ENCODE measurements around the gene MFSD6. TPM values are rescaled to one million over a fixed set of nuclear protein-coding genes. Genes with fewer than 3 reads are reported as not detected.

Gene MFSD6
- total and polyA plus RNA-seq, 2 of the 8 experiments (the other 6 are each of a cell fraction or from before 2014, with no cell fraction given): 1.8 to 5.1 TPM

- H4K8ac ChIP-seq (ENCODE audit: extremely low read depth, insufficient read depth, low read length): no peak overlapping the region
- H2BK5ac ChIP-seq (ENCODE audit: low read depth, low read length): no peak overlapping the region
- WGBS, 2 experiments (ENCODE audit: extremely low coverage in 1 of 2, insufficient coverage in 1 of 2, insufficient read length in 1 of 2, insufficient replicate concordance in 2 of 2, low coverage in 1 of 2, low lambda C conversion rate in 2 of 2, missing lambda C conversion rate in 1 of 2): 86% methylated on average over 8 of the region's 8 CpGs; no CpG with 5 or more reads in 1 of the 2 experiments
- H3K23me2 ChIP-seq (ENCODE audit: low read depth, low read length): no peaks in the 10 kb centered on the region
- no peak overlapping the region for H2BK20ac ChIP-seq (ENCODE audit: low read length)
- no peak overlapping the region for H3K4me2 ChIP-seq (ENCODE audit: insufficient read depth in 1 of 2, low read depth in 2 of 2, low read length in 2 of 2)
- H4K20me1 ChIP-seq (replicated peaks in 1 of 2; ENCODE audit: control insufficient read depth in 1 of 2, insufficient read depth in 2 of 2, low read length in 2 of 2): no peaks in the 10 kb centered on the region
- DNase-seq (ENCODE audit: low read depth in 1 of 2, low spot score in 2 of 2) (no peak), FAIRE-seq (no peak)
- no peaks in the 10 kb centered on the region for H3K27me3 ChIP-seq (replicated peaks in 1 of 4; ENCODE audit: control insufficient read depth in 3 of 4, extremely low read depth in 1 of 4, insufficient read depth in 3 of 4, low read length in 3 of 4)
- H3K9me3 ChIP-seq (ENCODE audit: insufficient read depth in 2 of 2, low read depth in 1 of 2, low read length in 1 of 2): no peaks in the 10 kb centered on the region
- H3K9ac ChIP-seq (replicated peaks in 1 of 4; ENCODE audit: extremely low read depth in 1 of 4, low read depth in 3 of 4, low read length in 3 of 4): no peak overlapping the region
- POLR2A ChIA-PET (ENCODE audit: partially characterized antibody): no interaction called here
- H3K23ac ChIP-seq (ENCODE audit: insufficient read length): no peak overlapping the region
- H3K4ac ChIP-seq (replicated peaks; ENCODE audit: insufficient read length, low read depth, low read length): no peak overlapping the region
- H3K4me1 ChIP-seq (replicated peaks in 1 of 4; ENCODE audit: control insufficient read depth in 3 of 4, insufficient read depth in 4 of 4, low read length in 3 of 4): no peaks in the 10 kb centered on the region
- no peak overlapping the region for H2BK120ac ChIP-seq (replicated peaks; ENCODE audit: low read depth, low read length)
- H2BK12ac ChIP-seq (ENCODE audit: low read depth, low read length): no peak overlapping the region
- H4K5ac ChIP-seq (ENCODE audit: insufficient read length, low read depth, low read length): no peak overlapping the region
- H3K4me3 ChIP-seq (ENCODE audit: extremely low read depth in 1 of 4, insufficient read depth in 2 of 4, low read depth in 3 of 4, low read length in 4 of 4): no peak overlapping the region
- H3K79me1 ChIP-seq (ENCODE audit: low read depth, low read length): no peaks in the 10 kb centered on the region
- no peak overlapping the region for H3K27ac ChIP-seq (ENCODE audit: low read depth, low read length)
- no peak overlapping the region for H2AK5ac ChIP-seq (ENCODE audit: low read depth, low read length)
- no peak overlapping the region for H2BK15ac ChIP-seq (ENCODE audit: low read length)
- no peak overlapping the region for H3K18ac ChIP-seq (ENCODE audit: extremely low read depth, low read length)
- H3K79me2 ChIP-seq (ENCODE audit: control insufficient read depth in 1 of 2, insufficient read depth in 2 of 2, low read length in 2 of 2): no peaks in the 10 kb centered on the region
- H3K56ac ChIP-seq (replicated peaks; ENCODE audit: insufficient read length, low read depth, low read length): no peak overlapping the region
- H4K91ac ChIP-seq (replicated peaks; ENCODE audit: insufficient read length, low read length): no peak overlapping the region
- CTCF ChIA-PET (ENCODE audit: partially characterized antibody): interaction anchor here (1.4 kb wide), 1 partner anchor 8 kb away, joined by 4 read pairs; no protein-coding TSS in a partner anchor
- H3K14ac ChIP-seq (ENCODE audit: insufficient read length): no peak overlapping the region
- no peaks in the 10 kb centered on the region for H3K36me3 ChIP-seq (ENCODE audit: control insufficient read depth in 2 of 4, insufficient read depth in 4 of 4, low read length in 3 of 4)
- no peak overlapping the region for H2AFZ ChIP-seq (ENCODE audit: low read length)
- no peak for TF ChIP-seq JUN (IDR thresholded peaks at IDR 0.05; ENCODE audit: low read depth, low read length)
- no peak for TF ChIP-seq HDAC2 (IDR thresholded peaks at IDR 0.05; ENCODE audit: borderline replicate concordance in 1 of 2, low read depth in 2 of 2, low read length in 2 of 2)
- no peak for TF ChIP-seq NRF1 (IDR thresholded peaks at IDR 0.05; ENCODE audit: low read depth, low read length)
- TF ChIP-seq RFX5 (IDR thresholded peaks at IDR 0.05; ENCODE audit: borderline replicate concordance, low read depth, low read length): no peak
- no peak for TF ChIP-seq YY1 (IDR thresholded peaks at IDR 0.05; ENCODE audit: low read depth, low read length)
- no peak for TF ChIP-seq SAP30 (IDR thresholded peaks at IDR 0.05; ENCODE audit: insufficient read depth, insufficient replicate concordance, low read length)
- TF ChIP-seq RXRA (IDR thresholded peaks at IDR 0.05; ENCODE audit: insufficient read depth, low read depth, low read length): no peak
- TF ChIP-seq CBX8 (IDR thresholded peaks at IDR 0.05; ENCODE audit: borderline replicate concordance, low read depth, low read length): no peak
- TF ChIP-seq SP4 (IDR thresholded peaks at IDR 0.05; ENCODE audit: low read length): no peak
- TF ChIP-seq SRF (IDR thresholded peaks at IDR 0.05; ENCODE audit: low read depth, low read length): no peak
- TF ChIP-seq BACH1 (IDR thresholded peaks at IDR 0.05; ENCODE audit: low read length): no peak
- no peak for TF ChIP-seq SIRT6 (IDR thresholded peaks at IDR 0.05; ENCODE audit: low read length)
- no peak for TF ChIP-seq ASH2L (IDR thresholded peaks at IDR 0.05; ENCODE audit: low read length)
- no peak for TF ChIP-seq JUND (IDR thresholded peaks at IDR 0.05; ENCODE audit: low read length)
Measured at GRCh38 chr2:190458352-190459107, 50.4 kb downstream of the MFSD6 start.
